ENCODE data around the gene AMIGO3.

The AMIGO3 gene

GRCh38 chr3:49683162-49683561, 36.3 kb downstream of the AMIGO3 start:
- no CpG with 5 or more reads among the region's 6 CpGs for WGBS (ENCODE audit: extremely low coverage, insufficient coverage, insufficient read length)
- Histone ChIP-seq H4K12ac (ENCODE audit: low read depth, low read length) (no peak overlapping the region), H3K27me3 (ENCODE audit: insufficient read depth, low read length) (no peaks in the 10 kb centered on the region), H3K4me3 (ENCODE audit: low read depth, low read length) (no peak overlapping the region), H3K79me1 (ENCODE audit: low read length) (peaks cover 2% of the 10 kb centered on the region), H3K4ac (ENCODE audit: low read depth, low read length) (no peak overlapping the region), H3K9ac (ENCODE audit: low read length) (no peak overlapping the region), H3K9me3 (ENCODE audit: insufficient read depth, low read depth, low read length) (no peaks in the 10 kb centered on the region), H4K8ac (ENCODE audit: low read depth, low read length) (no peak overlapping the region), H3K14ac (ENCODE audit: low read length) (no peak overlapping the region), H3K27ac (ENCODE audit: low read depth, low read length) (no peak overlapping the region), H2AFZ (ENCODE audit: insufficient read depth, low read length, poor library complexity) (no peak overlapping the region), H2BK120ac (ENCODE audit: insufficient read depth, low read length, poor library complexity) (no peak overlapping the region), H4K91ac (ENCODE audit: low read depth, low read length) (no peak overlapping the region), H3K79me2 (ENCODE audit: control insufficient read depth, insufficient read depth, low read length, poor library complexity) (peaks cover 2% of the 10 kb centered on the region), H2AK5ac (ENCODE audit: low read length) (no peak overlapping the region), H3K23ac (ENCODE audit: low read length) (no peak overlapping the region), H2BK12ac (ENCODE audit: low read length) (no peak overlapping the region), H3K18ac (ENCODE audit: low read length) (no peak overlapping the region), H2BK5ac (ENCODE audit: low read depth, low read length, poor library complexity) (no peak overlapping the region), H3K4me1 (ENCODE audit: control insufficient read depth in 1 of 2, insufficient read depth in 2 of 2, low read length in 2 of 2) (peaks cover 0 to 7% of the 10 kb centered on the region in 2 experiments), H3K36me3 (ENCODE audit: control insufficient read depth in 1 of 2, insufficient read depth in 2 of 2, low read length in 2 of 2) (peaks cover 62% of the 10 kb centered on the region in 2 experiments), H3K4me2 (ENCODE audit: low read length) (no peak overlapping the region)
- DNase-seq, result no peak

DNA sequence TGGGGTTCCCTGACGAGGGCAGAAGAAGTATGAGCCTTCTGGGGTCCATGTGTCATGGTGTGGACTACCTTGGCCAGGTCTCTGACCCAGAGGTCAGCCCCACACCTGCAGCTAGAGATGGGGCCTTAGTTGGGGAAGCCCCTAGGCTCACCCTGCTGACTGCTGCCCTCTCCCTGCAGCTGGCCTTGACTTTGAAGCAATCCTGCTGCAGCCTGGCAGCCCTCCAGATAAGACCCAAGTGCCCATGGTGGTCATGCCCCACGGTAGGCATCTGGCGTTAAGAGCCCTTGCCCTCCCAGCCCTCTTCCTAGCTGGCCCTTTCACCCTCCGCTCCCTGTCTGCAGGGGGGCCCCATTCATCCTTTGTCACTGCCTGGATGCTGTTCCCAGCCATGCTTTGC, 37.9 kb downstream of the AMIGO3 start:
- Histone ChIP-seq H2AFZ (ENCODE audit: insufficient read depth, low read length, poor library complexity) (no peak overlapping the region), H3K14ac (ENCODE audit: low read length) (no peak overlapping the region), H3K4ac (ENCODE audit: low read depth, low read length) (no peak overlapping the region), H3K27me3 (ENCODE audit: insufficient read depth, low read length) (no peaks in the 10 kb centered on the region), H3K79me2 (ENCODE audit: control insufficient read depth, insufficient read depth, low read length, poor library complexity) (no peaks in the 10 kb centered on the region), H3K79me1 (ENCODE audit: low read length) (peaks cover 2% of the 10 kb centered on the region), H4K91ac (ENCODE audit: low read depth, low read length) (no peak overlapping the region), H2BK120ac (ENCODE audit: insufficient read depth, low read length, poor library complexity) (no peak overlapping the region), H3K9ac (ENCODE audit: low read length) (no peak overlapping the region), H3K4me1 (ENCODE audit: control insufficient read depth in 1 of 2, insufficient read depth in 2 of 2, low read length in 2 of 2) (peaks cover 0 to 4% of the 10 kb centered on the region in 2 experiments), H3K4me3 (ENCODE audit: low read depth, low read length) (no peak overlapping the region), H4K12ac (ENCODE audit: low read depth, low read length) (no peak overlapping the region), H2AK5ac (ENCODE audit: low read length) (no peak overlapping the region), H2BK12ac (ENCODE audit: low read length) (no peak overlapping the region), H3K4me2 (ENCODE audit: low read length) (no peak overlapping the region), H3K36me3 (ENCODE audit: control insufficient read depth in 1 of 2, insufficient read depth in 2 of 2, low read length in 2 of 2) (peaks cover 77 to 78% of the 10 kb centered on the region in 2 experiments), H3K23ac (ENCODE audit: low read length) (no peak overlapping the region), H3K9me3 (ENCODE audit: insufficient read depth, low read depth, low read length) (no peaks in the 10 kb centered on the region), H3K18ac (ENCODE audit: low read length) (no peak overlapping the region), H2BK5ac (ENCODE audit: low read depth, low read length, poor library complexity) (no peak overlapping the region), H3K27ac (ENCODE audit: low read depth, low read length) (no peak overlapping the region), H4K8ac (ENCODE audit: low read depth, low read length) (no peak overlapping the region)
- WGBS (ENCODE audit: extremely low coverage, insufficient coverage, insufficient read length), result no CpG with 5 or more reads among the region's 4 CpGs
- DNase-seq, result no peak

GRCh38 chr3:49681232-49681522, 38.3 kb downstream of the AMIGO3 start:
- Histone ChIP-seq H3K9ac (ENCODE audit: low read length) (no peak overlapping the region), H3K23ac (ENCODE audit: low read length) (no peak overlapping the region), H3K27me3 (ENCODE audit: insufficient read depth, low read length) (no peaks in the 10 kb centered on the region), H2BK5ac (ENCODE audit: low read depth, low read length, poor library complexity) (no peak overlapping the region), H4K8ac (ENCODE audit: low read depth, low read length) (no peak overlapping the region), H4K12ac (ENCODE audit: low read depth, low read length) (no peak overlapping the region), H2AK5ac (ENCODE audit: low read length) (no peak overlapping the region), H3K4me3 (ENCODE audit: low read depth, low read length) (no peak overlapping the region), H3K79me2 (ENCODE audit: control insufficient read depth, insufficient read depth, low read length, poor library complexity) (no peaks in the 10 kb centered on the region), H3K36me3 (ENCODE audit: control insufficient read depth in 1 of 2, insufficient read depth in 2 of 2, low read length in 2 of 2) (peaks cover 81 to 82% of the 10 kb centered on the region in 2 experiments), H3K27ac (ENCODE audit: low read depth, low read length) (no peak overlapping the region), H3K4ac (ENCODE audit: low read depth, low read length) (no peak overlapping the region), H3K14ac (ENCODE audit: low read length) (no peak overlapping the region), H3K79me1 (ENCODE audit: low read length) (peaks cover under 1% of the 10 kb centered on the region), H2AFZ (ENCODE audit: insufficient read depth, low read length, poor library complexity) (no peak overlapping the region), H3K9me3 (ENCODE audit: insufficient read depth, low read depth, low read length) (no peaks in the 10 kb centered on the region), H3K18ac (ENCODE audit: low read length) (no peak overlapping the region), H2BK120ac (ENCODE audit: insufficient read depth, low read length, poor library complexity) (no peak overlapping the region), H4K91ac (ENCODE audit: low read depth, low read length) (no peak overlapping the region), H3K4me1 (ENCODE audit: control insufficient read depth in 1 of 2, insufficient read depth in 2 of 2, low read length in 2 of 2) (peaks cover 0 to 3% of the 10 kb centered on the region in 2 experiments), H3K4me2 (ENCODE audit: low read length) (no peak overlapping the region), H2BK12ac (ENCODE audit: low read length) (no peak overlapping the region)
- WGBS (ENCODE audit: extremely low coverage, insufficient coverage, insufficient read length), result no CpG with 5 or more reads among the region's 2 CpGs
- DNase-seq, result no peak

GRCh38 chr3:49680493-49681231, 38.8 kb downstream of the AMIGO3 start:
- no peaks in the 10 kb centered on the region for H3K27me3 ChIP-seq (ENCODE audit: insufficient read depth, low read length)
- H3K4me3 ChIP-seq (ENCODE audit: low read depth, low read length), result no peak overlapping the region
- H3K18ac ChIP-seq (ENCODE audit: low read length), result no peak overlapping the region
- no peak overlapping the region for H3K14ac ChIP-seq (ENCODE audit: low read length)
- H3K9me3 ChIP-seq (ENCODE audit: insufficient read depth, low read depth, low read length), result no peaks in the 10 kb centered on the region
- no peak overlapping the region for H2BK5ac ChIP-seq (ENCODE audit: low read depth, low read length, poor library complexity)
- H2AFZ ChIP-seq (ENCODE audit: insufficient read depth, low read length, poor library complexity), result no peak overlapping the region
- no peak overlapping the region for H2BK120ac ChIP-seq (ENCODE audit: insufficient read depth, low read length, poor library complexity)
- H3K4me2 ChIP-seq (ENCODE audit: low read length), result no peak overlapping the region
- WGBS (ENCODE audit: extremely low coverage, insufficient coverage, insufficient read length), result no CpG with 5 or more reads among the region's 7 CpGs
- H4K8ac ChIP-seq (ENCODE audit: low read depth, low read length), result no peak overlapping the region
- H2AK5ac ChIP-seq (ENCODE audit: low read length), result no peak overlapping the region
- no peak overlapping the region for H3K9ac ChIP-seq (ENCODE audit: low read length)
- H4K91ac ChIP-seq (ENCODE audit: low read depth, low read length), result no peak overlapping the region
- H4K12ac ChIP-seq (ENCODE audit: low read depth, low read length), result no peak overlapping the region
- DNase-seq, result no peak
- H3K27ac ChIP-seq (ENCODE audit: low read depth, low read length), result no peak overlapping the region
- peaks cover 86% of the 10 kb centered on the region in 2 experiments for H3K36me3 ChIP-seq (ENCODE audit: control insufficient read depth in 1 of 2, insufficient read depth in 2 of 2, low read length in 2 of 2)
- H3K79me1 ChIP-seq (ENCODE audit: low read length), result no peaks in the 10 kb centered on the region
- H3K23ac ChIP-seq (ENCODE audit: low read length), result no peak overlapping the region
- H3K4me1 ChIP-seq (ENCODE audit: control insufficient read depth in 1 of 2, insufficient read depth in 2 of 2, low read length in 2 of 2), result no peaks in the 10 kb centered on the region
- no peak overlapping the region for H3K4ac ChIP-seq (ENCODE audit: low read depth, low read length)
- H2BK12ac ChIP-seq (ENCODE audit: low read length), result no peak overlapping the region
- no peaks in the 10 kb centered on the region for H3K79me2 ChIP-seq (ENCODE audit: control insufficient read depth, insufficient read depth, low read length, poor library complexity)
